ENCODE measurements around the gene PLCH1.
A peak's percentile ranks its signal among the peaks of the same experiment; 100 is the strongest.

The PLCH1 gene

DNA sequence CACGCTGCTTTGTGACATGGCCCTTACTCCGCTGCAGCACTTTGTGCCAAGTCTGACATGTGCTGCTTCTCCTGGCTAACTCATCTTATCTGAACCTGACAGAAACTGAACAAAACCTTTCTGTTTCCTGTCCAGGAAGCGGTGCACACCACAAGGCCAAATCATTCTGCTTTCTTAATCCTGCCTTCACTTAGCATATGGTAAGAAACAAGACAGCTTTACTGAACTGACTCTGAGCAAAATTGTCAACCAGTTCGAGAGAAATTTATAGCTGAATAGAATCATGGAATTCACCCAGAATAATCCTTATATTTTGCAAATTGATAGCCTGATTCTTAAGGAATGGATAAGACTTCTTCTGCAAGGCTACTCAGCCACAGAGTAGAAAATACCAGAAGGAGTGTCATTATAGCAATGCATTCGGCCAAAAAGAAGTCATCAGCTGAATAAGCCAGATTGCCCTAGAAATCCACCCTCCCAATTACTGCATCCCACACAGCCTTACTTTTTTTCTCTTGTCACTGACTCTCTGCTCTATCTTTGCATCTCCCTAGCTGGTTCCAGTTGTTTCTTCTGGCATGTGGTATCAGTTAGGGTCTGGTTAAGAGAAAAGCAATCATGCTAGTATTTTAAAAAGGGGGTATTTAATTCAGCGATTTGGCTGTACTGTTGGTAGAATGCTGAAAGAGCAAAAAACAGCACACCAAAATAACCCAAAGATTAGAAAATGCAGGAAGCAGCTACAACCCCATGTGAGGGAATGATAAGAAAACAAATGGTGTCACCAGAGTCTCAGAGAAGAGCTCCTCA, 409.8 kb downstream of the PLCH1 start:
- DNase-seq, result peak; percentile 22
- Histone ChIP-seq H3K27me3 (no peaks in the 10 kb centered on the region), H3K4me1 (peaks cover 25% of the 10 kb centered on the region), H3K36me3 (no peaks in the 10 kb centered on the region), H3K9me3 (no peaks in the 10 kb centered on the region), H3K4me3 (ENCODE audit: low read depth, low read length) (no peak overlapping the region)
- no peak for TF ChIP-seq CTCF (IDR thresholded peaks at IDR 0.05; ENCODE audit: low read depth, low read length)

DNA sequence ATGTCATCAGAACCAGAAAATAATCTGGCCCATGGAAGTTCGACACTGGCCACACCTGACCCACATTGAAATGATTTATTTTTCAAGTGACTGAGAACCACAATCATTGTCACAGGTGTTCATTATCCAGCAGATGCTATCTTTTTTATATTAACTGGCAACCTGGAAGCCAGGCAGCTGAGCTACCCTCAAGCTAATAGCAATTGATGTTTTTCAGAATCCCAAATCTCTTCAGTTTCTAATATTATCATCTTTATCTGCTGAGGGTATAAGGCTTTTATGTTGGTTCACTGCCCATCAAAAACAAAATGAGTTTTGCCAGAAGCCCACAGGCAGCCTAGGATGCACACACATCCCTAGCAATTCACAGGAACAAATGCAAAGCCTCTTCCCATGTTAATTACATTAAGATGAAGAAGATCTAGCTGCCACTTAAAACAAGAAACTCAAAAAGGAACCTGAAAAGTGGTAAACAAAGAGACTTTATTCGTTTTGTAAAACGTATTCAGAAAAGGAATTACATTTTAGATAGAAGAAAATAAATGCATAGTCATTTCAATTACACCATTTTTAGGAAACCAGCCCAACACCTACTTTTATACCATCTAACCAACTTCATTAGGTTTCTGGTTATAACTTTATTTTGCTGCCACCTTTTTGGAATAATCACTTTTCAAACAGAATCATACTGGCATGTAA, 410.5 kb downstream of the PLCH1 start:
- Histone ChIP-seq H3K27me3 (no peaks in the 10 kb centered on the region), H3K36me3 (no peaks in the 10 kb centered on the region), H3K4me3 (ENCODE audit: low read depth, low read length) (no peak overlapping the region), H3K9me3 (no peaks in the 10 kb centered on the region), H3K4me1 (peaks cover 27% of the 10 kb centered on the region)
- DNase-seq, result no peak
- no peak for TF ChIP-seq CTCF (IDR thresholded peaks at IDR 0.05; ENCODE audit: low read depth, low read length)

GRCh38 chr3:155332716-155333115, 412.2 kb downstream of the PLCH1 start:
- TF ChIP-seq CTCF (IDR thresholded peaks at IDR 0.05; ENCODE audit: low read depth, low read length), result no peak
- Histone ChIP-seq H3K9me3 (no peaks in the 10 kb centered on the region), H3K4me1 (peaks cover 29% of the 10 kb centered on the region), H3K36me3 (no peaks in the 10 kb centered on the region), H3K4me3 (ENCODE audit: low read depth, low read length) (no peak overlapping the region), H3K27me3 (no peaks in the 10 kb centered on the region)
- no peak for DNase-seq

- Histone ChIP-seq H3K4me1 (peaks cover 28% of the 10 kb centered on the region), H3K9me3 (no peaks in the 10 kb centered on the region), H3K4me3 (ENCODE audit: low read depth, low read length) (no peak overlapping the region), H3K27me3 (no peaks in the 10 kb centered on the region), H3K36me3 (no peaks in the 10 kb centered on the region)
- DNase-seq, result no peak
- TF ChIP-seq CTCF (IDR thresholded peaks at IDR 0.05; ENCODE audit: low read depth, low read length), result no peak
Observed at GRCh38 chr3:155331078-155331477, 413.8 kb downstream of the PLCH1 start.

DNA sequence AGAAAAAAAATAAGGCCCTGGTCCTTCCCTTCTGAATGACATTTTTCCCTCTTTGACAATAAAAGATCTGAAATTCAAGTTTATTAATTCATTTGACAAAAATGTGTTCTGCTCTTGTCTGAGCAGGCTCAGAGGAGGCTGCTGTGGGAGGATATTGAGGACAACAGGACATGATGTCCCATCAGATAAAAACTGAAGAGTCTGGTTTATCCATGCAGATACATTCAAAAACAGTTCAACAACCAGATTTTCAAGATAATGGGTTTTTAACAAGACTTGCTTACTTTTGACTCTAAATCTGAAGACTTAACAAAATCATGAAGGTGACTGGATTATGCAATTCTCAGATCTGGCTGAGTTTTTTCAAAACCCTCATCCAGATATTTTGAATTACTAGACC, 414.5 kb downstream of the PLCH1 start:
- Histone ChIP-seq H3K36me3 (no peaks in the 10 kb centered on the region), H3K4me1 (peaks cover 21% of the 10 kb centered on the region), H3K9me3 (no peaks in the 10 kb centered on the region), H3K4me3 (ENCODE audit: low read depth, low read length) (no peak overlapping the region), H3K27me3 (no peaks in the 10 kb centered on the region)
- no peak for TF ChIP-seq CTCF (IDR thresholded peaks at IDR 0.05; ENCODE audit: low read depth, low read length)
- DNase-seq, result no peak

- no peak overlapping the region for H3K4me3 ChIP-seq (ENCODE audit: low read depth, low read length)
- TF ChIP-seq CTCF (IDR thresholded peaks at IDR 0.05; ENCODE audit: low read depth, low read length), result no peak
- no peaks in the 10 kb centered on the region for H3K9me3 ChIP-seq
- DNase-seq, result no peak
- no peaks in the 10 kb centered on the region for H3K27me3 ChIP-seq
- H3K36me3 ChIP-seq, result no peaks in the 10 kb centered on the region
- H3K4me1 ChIP-seq, result peaks cover 18% of the 10 kb centered on the region
Observed at GRCh38 chr3:155329513-155330048, 415.3 kb downstream of the PLCH1 start.

All from BE2C (cell line).